DOHH2 (cell line): ENCODE measurements around the gene TMEM115.

Experiments
- H3F3A ChIP-seq: fragments of 200-600 bp; sonication (generic), shearing (Covaris generic); 2 replicates; pipeline ENCODE4 v1.6.0; 2016; ENCODE audit warnings: antibody characterized with exemption, mild to moderate bottlenecking; ENCODE audit not compliant: control insufficient read depth, insufficient read depth
- H3K27ac ChIP-seq: fragments of 200-600 bp; sonication (generic); 2 replicates; pipeline ENCODE4 v1.5.1; 2014; ENCODE audit warnings: low read depth, mild to moderate bottlenecking, low read length, moderate library complexity
- H3K27me3 ChIP-seq: fragments of 200-600 bp; sonication (generic); 2 replicates; pipeline ENCODE4 v1.6.1; 2014; ENCODE audit warnings: mild to moderate bottlenecking, low read length, mixed read lengths; ENCODE audit not compliant: control insufficient read depth
- H3K36me3 ChIP-seq: fragments of 200-600 bp; sonication (generic); 2 replicates; pipeline ENCODE4 v1.6.1; 2014; ENCODE audit warnings: mild to moderate bottlenecking, low read length, moderate library complexity, mixed read lengths; ENCODE audit not compliant: control insufficient read depth
- H3K4me1 ChIP-seq: fragments of 200-600 bp; sonication (generic); 2 replicates; pipeline ENCODE4 v1.6.1; 2014; ENCODE audit warnings: mild to moderate bottlenecking, low read length, mixed read lengths; ENCODE audit not compliant: control insufficient read depth
- H3K4me2 ChIP-seq: fragments of 200-600 bp; sonication (generic); 2 replicates; pipeline ENCODE4 v1.6.0; 2014; ENCODE audit warnings: mild to moderate bottlenecking, low read length, moderate library complexity
- H3K4me3 ChIP-seq: fragments of 200-600 bp; sonication (generic); 2 replicates; pipeline ENCODE4 v1.5.1; 2014; ENCODE audit warnings: mild to moderate bottlenecking, low read length, mixed read lengths
- H3K79me2 ChIP-seq: fragments of 200-600 bp; sonication (generic); 2 replicates; pipeline ENCODE4 v1.6.1; 2014; ENCODE audit warnings: mild to moderate bottlenecking, low read length, mixed read lengths; ENCODE audit not compliant: control insufficient read depth
- H3K9me2 ChIP-seq: fragments of 200-600 bp; sonication (generic); replicated peaks from 2 replicates; pipeline ENCODE4 v1.6.1; 2014; ENCODE audit warnings: mild to moderate bottlenecking, low read length, mixed read lengths; ENCODE audit not compliant: control insufficient read depth
- H3K9me3 ChIP-seq: fragments of 200-600 bp; sonication (generic); 2 replicates; pipeline ENCODE4 v1.6.1; 2014; ENCODE audit warnings: antibody characterized with exemption, low read length, mixed read lengths; ENCODE audit not compliant: control insufficient read depth, insufficient read depth
- H4K20me1 ChIP-seq: fragments of 200-600 bp; sonication (generic); 2 replicates; pipeline ENCODE4 v1.6.0; 2014; ENCODE audit warnings: low read depth, mild to moderate bottlenecking, antibody characterized with exemption, low read length, moderate library complexity; ENCODE audit not compliant: control insufficient read depth, insufficient read depth
- EZH2phosphoT487 ChIP-seq: fragments of 200-600 bp; sonication (generic); IDR thresholded peaks from 2 replicates; pipeline ENCODE4 v1.6.1; 2017; ENCODE audit warnings: borderline replicate concordance, mild to moderate bottlenecking, antibody characterized with exemption, low read length, moderate library complexity, mixed read lengths
- TF ChIP-seq, protein P1 (sequence below): fragments of 200-600 bp; sonication (generic); IDR thresholded peaks from one replicate; pipeline ENCODE4 v1.5.1; 2014; ENCODE audit warnings: antibody characterized with exemption, mild to moderate bottlenecking, low read depth, low read length; ENCODE audit not compliant: poor library complexity, severe bottlenecking

TMEM115 gene

DNA sequence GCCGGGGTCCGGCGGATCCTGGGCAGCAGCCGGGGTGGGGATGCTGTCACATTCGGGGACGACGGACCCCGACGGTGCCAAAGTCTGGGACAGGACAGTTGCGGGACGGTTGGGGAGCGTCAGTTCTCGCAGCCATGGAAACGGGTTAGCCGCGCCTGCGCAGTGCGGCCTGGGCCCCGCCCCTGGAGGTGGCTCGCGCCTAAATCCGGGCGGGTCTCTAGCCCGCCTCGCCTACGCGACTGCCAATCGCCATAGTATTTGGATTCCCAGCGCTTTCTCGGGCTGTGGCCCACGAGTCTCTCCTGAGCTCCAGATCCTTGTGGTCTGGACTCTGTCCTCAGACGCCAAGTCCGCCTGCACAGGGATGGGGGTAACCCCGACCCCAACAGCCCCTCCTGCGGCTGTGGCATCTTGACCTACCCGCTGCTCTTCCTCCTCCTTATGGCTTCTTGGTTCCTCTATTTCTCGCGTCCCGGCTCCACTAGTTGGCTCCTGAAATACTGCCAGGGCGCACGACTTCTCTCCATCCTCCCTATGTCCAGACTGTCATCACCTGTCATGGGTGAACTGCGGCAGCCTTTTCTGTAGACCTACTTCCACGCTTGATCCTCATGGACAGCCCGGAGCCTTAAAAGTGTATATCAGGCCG, 13.6 kb downstream of the TMEM115 start, which contains the start of gene ZMYND10:
Gene ZMYND10, minus strand, starts transcription at position 147 of the 649 bp plus-strand sequence. CDS start 153 bp downstream, outside the sequence.
- TF ChIP-seq EZH2phosphoT487: no peak
- Histone ChIP-seq H3K27me3 (no peaks in the 10 kb centered on the region), H3K27ac (no peak within 1 kb of the TSS), H3K4me1 (peaks cover 42% of the 10 kb centered on the region), H3K4me3 (peak within 1 kb of the TSS; percentile 56), H3F3A (peaks cover 7% of the 10 kb centered on the region; the same call in 1 of the 2 replicates), H4K20me1 (no peaks in the 10 kb centered on the region), H3K36me3 (peaks cover 19% of the 10 kb centered on the region), H3K9me2 (no peaks in the 10 kb centered on the region), H3K9me3 (no peaks in the 10 kb centered on the region), H3K79me2 (peaks cover 15% of the 10 kb centered on the region), H3K4me2 (peak within 1 kb of the TSS; percentile 61)

DNA sequence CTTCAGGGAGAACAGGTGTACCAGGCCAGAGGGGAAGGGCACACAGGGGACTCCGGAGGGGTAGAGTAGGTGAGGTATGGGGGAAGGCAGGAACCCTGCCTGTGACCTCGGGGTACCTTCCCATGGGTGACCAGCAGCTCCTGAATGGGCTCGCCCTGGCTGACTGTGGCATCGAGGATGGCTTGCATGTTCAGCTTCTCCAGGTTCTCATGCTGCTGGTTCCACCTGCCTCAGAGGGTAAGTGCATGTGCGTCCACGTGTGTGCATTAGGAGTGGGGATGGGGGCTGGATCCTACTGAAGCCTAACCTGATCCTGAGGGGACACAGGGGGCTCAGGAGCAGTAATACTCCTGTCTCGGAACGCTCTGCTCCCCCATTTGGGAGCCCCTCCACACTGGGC, 14.3 kb downstream of the TMEM115 start:
- peaks cover 20% of the 10 kb centered on the region for H3K36me3 ChIP-seq
- H3K27ac ChIP-seq: no peak overlapping the region
- H4K20me1 ChIP-seq: no peaks in the 10 kb centered on the region
- peak overlapping the region; percentile 61 for H3K4me2 ChIP-seq
- TF ChIP-seq, protein P1, sequence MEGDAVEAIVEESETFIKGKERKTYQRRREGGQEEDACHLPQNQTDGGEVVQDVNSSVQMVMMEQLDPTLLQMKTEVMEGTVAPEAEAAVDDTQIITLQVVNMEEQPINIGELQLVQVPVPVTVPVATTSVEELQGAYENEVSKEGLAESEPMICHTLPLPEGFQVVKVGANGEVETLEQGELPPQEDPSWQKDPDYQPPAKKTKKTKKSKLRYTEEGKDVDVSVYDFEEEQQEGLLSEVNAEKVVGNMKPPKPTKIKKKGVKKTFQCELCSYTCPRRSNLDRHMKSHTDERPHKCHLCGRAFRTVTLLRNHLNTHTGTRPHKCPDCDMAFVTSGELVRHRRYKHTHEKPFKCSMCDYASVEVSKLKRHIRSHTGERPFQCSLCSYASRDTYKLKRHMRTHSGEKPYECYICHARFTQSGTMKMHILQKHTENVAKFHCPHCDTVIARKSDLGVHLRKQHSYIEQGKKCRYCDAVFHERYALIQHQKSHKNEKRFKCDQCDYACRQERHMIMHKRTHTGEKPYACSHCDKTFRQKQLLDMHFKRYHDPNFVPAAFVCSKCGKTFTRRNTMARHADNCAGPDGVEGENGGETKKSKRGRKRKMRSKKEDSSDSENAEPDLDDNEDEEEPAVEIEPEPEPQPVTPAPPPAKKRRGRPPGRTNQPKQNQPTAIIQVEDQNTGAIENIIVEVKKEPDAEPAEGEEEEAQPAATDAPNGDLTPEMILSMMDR: no peak
- no peak for TF ChIP-seq EZH2phosphoT487
- H3K27me3 ChIP-seq: no peaks in the 10 kb centered on the region
- H3K4me3 ChIP-seq: peak overlapping the region; percentile 56; the same call in 1 of the 2 replicates
- peaks cover 15% of the 10 kb centered on the region for H3K79me2 ChIP-seq
- H3F3A ChIP-seq: peaks cover 7% of the 10 kb centered on the region; the same call in 1 of the 2 replicates
- no peaks in the 10 kb centered on the region for H3K9me3 ChIP-seq
- no peaks in the 10 kb centered on the region for H3K9me2 ChIP-seq
- peaks cover 43% of the 10 kb centered on the region for H3K4me1 ChIP-seq

DNA sequence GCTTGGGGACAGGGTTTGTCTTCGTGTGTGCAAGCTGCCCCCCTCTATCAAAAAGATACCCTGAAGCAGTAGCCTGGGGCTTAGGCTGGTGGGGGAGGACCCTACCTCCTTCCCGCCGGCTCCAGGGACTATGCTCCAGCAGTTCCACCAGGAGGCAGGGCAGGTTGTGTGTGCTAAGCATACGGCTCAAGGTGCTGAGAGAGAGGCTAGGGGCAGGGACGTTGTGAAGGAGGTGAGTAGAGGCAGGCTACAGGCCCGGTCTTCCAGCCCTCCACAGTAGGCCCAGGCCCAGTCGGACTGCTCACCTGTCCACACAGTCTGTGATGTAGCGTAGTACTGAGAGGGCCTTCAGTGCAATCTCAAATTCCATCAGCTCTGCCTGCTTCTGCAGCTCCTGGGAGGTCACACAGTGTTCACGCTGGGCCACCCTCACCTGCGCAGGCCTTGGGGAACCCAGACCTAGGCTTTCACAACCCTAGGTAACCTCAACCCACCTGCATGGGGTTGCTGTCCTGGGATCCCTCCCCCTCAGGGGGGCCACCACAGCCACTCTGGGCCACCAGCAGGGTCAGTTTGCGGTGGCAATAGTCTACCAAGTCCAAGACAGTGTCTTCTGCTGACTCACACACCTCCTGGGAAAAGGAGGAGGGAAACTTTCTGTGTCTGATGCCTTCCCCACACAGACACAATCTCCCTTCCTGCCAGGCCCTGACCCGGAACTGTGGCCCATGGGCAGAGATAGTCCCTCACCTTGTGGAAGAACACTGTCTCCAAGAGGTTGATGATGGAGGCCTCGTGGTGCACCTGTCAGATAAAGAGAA, 16.3 kb downstream of the TMEM115 start:
- no peaks in the 10 kb centered on the region for H3K9me2 ChIP-seq
- H3K27me3 ChIP-seq: no peaks in the 10 kb centered on the region
- H3K9me3 ChIP-seq: no peaks in the 10 kb centered on the region
- no peak overlapping the region for H3K4me2 ChIP-seq
- peaks cover 14% of the 10 kb centered on the region for H3F3A ChIP-seq
- peaks cover 20% of the 10 kb centered on the region for H3K36me3 ChIP-seq
- H3K4me3 ChIP-seq: no peak overlapping the region
- TF ChIP-seq EZH2phosphoT487: no peak
- TF ChIP-seq, protein P1: no peak
- no peak overlapping the region for H3K27ac ChIP-seq
- H3K79me2 ChIP-seq: peaks cover 26% of the 10 kb centered on the region
- H4K20me1 ChIP-seq: no peaks in the 10 kb centered on the region
- H3K4me1 ChIP-seq: peaks cover 50% of the 10 kb centered on the region
